Measurements from ENCODE around the gene KMT5B.

Gene KMT5B

DNA sequence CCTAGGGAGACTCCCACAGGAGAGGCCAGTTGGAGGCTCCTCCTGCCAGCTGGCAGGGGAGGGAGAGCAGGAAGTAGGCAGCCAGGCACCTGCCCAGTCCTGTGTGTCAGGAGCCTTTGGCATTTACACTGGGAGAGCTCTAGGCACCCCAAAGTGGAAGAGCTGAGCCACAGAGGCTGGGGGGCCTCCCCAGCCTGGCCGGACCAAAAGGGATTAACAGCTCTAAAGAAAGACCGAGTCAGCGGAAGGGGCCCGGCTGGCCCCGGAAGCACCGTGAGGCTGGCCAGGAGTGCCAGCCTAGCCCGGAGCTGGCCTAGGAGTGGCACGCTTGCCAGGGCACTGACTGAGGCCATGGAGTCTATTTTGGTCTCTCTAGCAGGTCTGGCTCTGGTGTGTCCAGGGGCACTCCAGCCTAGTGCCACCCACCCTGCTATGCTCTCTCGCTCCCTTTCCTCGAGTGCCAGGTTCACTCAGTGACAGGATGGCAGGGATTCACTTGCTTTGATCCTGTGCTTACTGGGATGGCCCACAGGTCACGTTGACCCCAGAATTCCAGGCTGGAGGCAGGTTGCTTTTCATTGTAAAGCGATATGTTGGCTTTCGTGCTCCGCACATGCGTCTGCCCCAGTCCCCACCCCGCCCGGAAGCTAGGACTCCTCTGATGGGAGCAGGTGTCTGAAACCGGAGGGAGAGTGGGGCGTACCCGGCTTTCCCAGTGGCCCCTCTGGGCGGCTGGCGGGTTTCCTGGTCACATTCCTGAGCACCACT is 3.3 kb upstream of the KMT5B start:
- in situ Hi-C loops (cut with MboI; ENCODE audit: low sequenced_read_pairs) = no loop called here

GRCh38 chr11:68215524-68216170 is 2.6 kb upstream of the KMT5B start:
- in situ Hi-C loops (cut with MboI; ENCODE audit: low sequenced_read_pairs) = no loop called here

- in situ Hi-C loops (cut with MboI; ENCODE audit: low sequenced_read_pairs) = no loop called here
These were observed 2.0 kb upstream of the KMT5B start for GRCh38 chr11:68215087-68215445.

DNA sequence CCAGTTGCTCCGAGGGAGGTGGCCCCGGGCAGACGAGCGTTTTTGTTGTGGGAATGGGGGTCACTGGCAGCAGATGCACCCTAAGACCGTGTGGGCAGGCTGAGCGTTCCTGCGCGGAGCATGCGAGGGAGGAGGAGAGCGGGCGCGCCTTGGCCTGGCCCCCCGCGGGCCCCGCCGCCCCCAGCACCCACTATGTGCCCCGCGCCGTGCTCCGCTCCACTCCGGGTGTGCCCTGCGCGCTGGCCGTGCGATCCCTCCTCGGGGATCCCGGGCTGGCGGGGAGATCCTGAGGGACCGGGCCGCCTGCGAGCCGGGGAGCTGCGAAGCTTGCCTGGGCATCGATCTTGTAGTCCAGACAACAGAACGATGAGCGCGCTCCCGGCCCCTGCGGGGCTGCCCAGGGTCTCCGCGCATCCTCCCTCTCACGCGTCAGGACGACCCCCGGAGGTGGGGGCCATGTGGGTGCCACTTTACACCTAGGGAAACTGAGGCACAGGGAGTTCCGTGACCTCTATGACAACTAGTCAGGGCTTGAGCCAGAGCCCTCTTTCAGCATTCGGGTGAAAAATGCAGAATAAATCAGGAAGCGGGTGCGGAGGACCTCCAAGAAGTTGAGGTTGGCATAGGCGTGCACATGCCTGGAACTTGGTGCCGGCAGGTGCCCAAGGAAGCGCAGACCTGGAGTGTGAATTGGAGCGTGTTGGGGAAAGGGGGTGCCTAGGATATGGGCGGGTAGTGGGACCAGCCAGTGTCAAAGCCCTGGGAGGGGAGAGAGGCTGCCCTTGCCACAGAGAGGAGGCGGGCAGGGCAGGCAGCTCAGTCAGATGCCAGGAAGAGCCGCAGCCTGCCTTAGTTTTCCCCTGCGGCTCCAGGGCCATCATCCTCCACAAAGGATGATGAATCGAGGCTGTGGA is 1.3 kb upstream of the KMT5B start:
- in situ Hi-C loops (cut with MboI; ENCODE audit: low sequenced_read_pairs) = no loop called here

GRCh38 chr11:68213555-68214172 is 568 bp upstream of the KMT5B start:
- in situ Hi-C loops (cut with MboI; ENCODE audit: low sequenced_read_pairs) = no loop called here

DNA sequence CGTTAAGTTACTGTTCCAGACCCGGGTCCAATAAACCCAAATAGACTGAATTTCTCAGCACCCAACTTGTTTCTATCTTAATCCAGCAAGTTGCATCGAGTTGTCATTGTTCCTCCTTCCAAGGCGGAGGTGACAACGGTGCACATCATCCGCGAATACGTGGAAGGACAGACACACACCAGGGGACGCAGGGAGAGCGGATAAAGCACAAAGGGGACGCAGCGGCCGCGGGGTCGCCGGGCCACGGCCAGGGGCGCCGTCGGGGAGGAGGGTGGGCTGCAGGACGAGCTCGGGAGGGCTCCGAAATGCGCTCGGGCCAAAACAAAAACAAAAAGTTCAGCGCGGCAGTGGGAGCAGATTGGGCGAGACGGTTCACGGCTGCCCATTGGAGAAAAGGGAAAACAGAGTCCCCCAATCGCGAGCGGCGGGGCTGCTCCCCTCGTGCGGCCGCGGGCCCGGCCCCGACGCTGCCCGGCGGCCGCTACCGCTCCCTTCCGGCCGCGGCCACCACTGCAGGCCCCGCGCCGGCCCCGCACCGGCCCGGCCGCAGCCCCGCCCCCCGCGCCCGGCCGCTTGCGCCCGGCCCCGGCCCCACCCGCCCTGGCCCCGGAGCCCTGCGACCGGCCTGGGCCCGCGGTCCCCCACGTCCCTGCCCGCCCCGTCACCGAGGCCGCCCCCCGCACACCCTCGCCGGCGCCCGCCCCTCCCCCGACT is 518 bp downstream of the KMT5B start:
- in situ Hi-C loops (cut with MboI; ENCODE audit: low sequenced_read_pairs) = no loop called here

DNA sequence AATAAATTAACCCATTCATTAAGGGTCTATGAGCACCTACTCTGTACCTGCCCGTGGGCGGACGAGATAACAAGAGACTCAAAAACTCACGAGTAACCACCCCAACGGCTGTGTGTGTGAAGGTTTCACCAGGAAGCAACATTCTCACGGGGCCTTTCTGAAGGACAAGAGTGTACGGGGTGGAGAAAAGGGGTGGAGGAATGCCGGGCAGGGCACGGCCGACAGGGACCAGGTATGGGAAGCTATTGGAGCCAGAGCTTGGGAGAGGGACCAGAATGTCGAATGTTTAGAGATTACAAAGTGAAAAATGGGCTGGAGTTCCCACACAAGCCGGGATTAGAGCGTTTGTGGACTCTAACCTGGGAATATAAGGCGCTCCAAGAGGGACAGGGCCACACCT is 1.6 kb downstream of the KMT5B start:
- in situ Hi-C loops (cut with MboI; ENCODE audit: low sequenced_read_pairs) = no loop called here

DNA sequence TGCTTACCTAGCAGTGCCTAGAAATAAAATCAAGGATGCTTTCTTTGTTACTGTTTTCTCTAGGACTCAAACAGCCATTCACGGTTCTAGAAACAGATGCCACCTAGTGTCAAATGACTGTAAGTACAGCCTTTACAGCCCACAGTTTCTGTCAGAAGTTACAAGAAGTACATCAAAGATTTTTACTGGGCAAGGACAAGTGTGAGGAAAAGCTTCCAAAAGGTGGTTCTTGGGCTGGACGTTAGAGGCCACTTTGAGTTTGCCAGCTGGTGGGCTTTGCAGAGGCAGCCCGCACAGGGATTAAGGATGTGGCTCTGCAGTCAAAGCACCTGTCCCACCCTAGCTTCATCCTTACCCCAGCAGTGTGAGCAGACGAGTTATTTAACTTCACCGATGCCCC is 6.9 kb downstream of the KMT5B start:
- in situ Hi-C loops (cut with MboI; ENCODE audit: low sequenced_read_pairs) = no loop called here

- in situ Hi-C loops (cut with MboI; ENCODE audit: low sequenced_read_pairs) = no loop called here
These were observed 8.7 kb downstream of the KMT5B start for GRCh38 chr11:68204402-68204801.

DNA sequence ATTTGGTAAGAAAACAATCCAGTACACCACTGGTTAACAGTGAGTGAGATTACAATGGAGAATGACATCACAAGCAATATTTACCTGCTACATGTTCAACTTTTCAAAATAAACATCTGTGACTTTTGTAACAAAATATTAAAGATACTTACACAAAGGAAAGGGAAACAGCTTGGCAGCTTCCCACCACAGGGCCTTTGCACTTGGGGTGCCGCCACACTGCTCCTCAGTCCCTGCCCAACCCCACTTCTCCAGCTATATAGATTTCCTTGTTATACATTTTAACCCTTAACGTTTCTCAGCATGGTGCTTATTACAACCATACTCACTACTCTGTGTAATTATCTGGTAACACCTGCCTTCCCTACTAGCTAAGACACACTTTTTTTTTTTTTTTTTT is 10.9 kb downstream of the KMT5B start:
- in situ Hi-C loops (cut with MboI; ENCODE audit: low sequenced_read_pairs) = no loop called here

- in situ Hi-C loops (cut with MboI; ENCODE audit: low sequenced_read_pairs) = no loop called here
These were observed 11.6 kb downstream of the KMT5B start for GRCh38 chr11:68201492-68201891.

DNA sequence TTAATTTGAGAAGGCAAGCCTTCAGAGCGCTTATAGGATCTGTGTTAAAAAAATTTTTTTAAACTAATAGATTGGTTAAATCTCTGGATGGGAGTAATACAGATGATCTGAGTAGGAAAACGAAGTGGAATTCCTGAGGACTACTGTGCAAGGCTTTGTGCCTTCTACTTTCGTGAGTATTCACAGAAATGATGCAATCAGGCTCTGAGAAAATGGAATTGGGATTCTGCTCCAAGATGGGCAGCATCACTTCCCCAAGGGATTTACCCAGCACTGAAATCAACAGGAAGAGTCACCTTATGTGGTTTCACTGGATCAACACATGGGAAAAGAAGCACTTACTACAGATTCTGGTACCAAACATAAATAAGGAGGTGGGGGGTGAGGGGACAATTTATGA is 12.5 kb downstream of the KMT5B start:
- in situ Hi-C loops (cut with MboI; ENCODE audit: low sequenced_read_pairs) = no loop called here

DNA sequence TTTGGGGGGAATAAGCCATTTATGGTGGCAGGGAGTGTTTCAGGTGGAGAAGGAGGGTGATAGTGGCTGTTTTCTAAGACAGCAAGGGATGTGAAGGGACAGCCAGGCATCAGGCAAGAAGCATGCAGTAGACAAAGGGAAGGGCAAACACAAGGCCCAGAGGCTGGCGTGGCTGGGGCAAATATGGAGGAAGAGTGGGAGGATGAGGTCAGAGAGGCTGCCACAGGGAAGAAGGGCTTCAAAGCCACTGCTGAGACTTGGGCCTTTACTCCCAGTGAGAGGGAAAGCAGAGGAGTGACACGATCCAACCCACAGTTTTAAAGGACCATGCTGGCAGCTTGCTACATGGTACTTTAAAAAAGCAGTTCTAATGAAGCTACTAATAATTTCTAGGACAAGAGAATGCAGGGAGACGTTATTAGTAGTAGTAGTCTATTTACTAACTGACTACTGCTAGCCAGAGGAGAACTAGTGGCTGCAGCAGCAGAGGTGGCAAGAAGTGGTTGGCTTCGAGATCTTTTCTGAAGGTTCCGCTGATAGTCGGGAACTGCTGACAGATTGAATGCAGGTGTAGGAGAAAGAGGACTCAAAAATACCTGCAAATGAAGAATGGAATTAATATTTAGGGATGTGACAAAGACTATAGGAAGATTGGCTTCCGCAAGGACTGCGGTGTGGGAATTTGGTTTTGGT is 13.7 kb downstream of the KMT5B start:
- in situ Hi-C loops (cut with MboI; ENCODE audit: low sequenced_read_pairs) = no loop called here

DNA sequence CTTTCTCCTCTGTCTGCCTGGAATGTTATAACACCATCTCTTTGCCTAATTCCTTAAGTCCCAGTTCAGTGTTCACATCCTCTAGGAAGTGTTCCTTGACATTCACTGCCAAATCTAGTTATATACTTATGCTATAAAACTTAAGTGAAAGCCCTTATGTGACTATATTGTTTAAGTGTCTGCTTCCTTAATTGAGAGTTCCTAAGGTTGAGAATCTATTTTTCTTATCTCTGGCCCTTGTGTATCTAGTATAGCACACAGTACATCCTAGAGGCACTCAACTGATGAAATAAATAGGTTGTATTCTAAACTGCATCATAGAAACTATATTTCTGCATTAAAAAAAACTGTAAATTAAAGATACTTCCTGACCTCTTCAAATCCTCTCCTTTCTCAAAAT is 16.9 kb downstream of the KMT5B start:
- in situ Hi-C loops (cut with MboI; ENCODE audit: low sequenced_read_pairs) = no loop called here

GRCh38 chr11:68194675-68195294 is 18.3 kb downstream of the KMT5B start:
- in situ Hi-C loops (cut with MboI; ENCODE audit: low sequenced_read_pairs) = no loop called here

DNA sequence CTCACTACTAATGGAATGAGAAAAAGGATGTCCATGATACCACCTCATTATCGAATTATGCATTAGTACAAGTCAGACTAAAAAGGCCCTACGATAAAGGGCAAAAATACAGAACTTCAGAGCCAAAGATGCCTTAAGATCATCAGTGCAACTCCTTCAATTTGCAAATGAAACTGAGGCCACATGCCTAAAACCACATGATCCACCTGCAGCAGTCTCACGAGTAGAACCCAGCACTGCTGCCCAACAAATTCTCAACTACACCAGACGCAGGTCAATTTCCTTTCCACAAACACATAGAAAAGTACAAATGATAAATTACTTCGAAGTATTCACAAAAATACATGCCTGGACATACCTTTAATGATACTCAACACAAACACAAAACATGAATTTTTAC is 20.1 kb downstream of the KMT5B start:
- in situ Hi-C loops (cut with MboI; ENCODE audit: low sequenced_read_pairs) = no loop called here

DNA sequence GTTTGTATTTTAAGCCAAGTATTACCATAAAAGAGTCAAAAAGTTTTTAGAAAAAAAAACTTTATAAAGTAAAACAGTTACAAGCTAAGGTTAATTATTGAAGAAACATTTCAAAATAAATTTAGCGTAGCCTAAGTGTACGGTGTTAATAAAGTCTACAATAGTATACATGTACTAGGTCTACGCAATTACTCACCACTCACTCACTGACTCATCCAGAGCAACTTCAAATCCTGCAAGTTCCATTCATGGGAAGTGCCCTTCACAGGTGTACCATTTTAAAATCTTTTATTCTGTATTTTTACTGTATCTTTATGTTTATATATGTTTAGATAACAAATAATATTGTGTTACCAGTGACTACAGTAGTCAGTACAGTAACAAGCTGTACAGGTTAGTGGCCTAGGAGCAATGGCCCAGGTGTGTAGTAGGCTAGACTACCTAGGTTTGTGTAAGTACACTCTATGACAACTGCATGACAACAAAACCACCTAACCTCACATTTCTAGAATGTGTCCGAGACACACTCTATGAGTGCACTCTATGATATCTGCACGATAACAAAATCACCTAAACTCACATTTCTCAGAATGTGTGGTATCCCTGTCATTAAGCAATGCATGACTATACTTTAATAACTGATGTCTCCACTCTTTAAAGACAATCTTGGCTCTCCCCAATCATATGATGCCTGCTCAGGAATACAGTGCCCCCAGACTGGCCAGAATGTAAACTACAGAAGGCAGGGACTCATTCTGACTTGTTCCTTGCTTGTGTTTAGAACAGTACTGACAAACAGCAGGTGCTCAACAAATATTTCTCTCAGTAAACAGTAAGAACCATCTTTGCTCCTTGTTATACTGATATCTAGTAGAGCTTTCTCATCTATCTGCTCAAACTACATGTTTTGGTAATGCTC is 21.2 kb downstream of the KMT5B start:
- in situ Hi-C loops (cut with MboI; ENCODE audit: low sequenced_read_pairs) = no loop called here

DNA sequence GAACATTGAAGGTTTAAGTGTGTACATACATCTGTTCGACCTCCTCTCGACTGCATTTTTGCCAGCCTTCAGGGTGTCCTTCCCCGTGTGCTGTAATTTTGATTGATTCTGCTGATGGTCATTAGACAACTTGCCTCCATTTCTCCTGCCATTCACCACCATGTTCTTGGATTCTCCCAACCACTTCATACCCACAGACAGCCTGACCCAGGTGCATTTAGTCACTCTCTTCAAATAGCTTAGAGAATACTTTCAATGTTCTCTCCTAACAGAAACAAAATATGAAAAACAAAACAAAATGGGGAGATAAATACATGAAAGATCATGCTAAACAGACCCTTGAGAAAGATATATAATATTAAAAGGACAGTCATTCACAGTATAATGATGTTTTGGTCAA is 23.2 kb downstream of the KMT5B start:
- in situ Hi-C loops (cut with MboI; ENCODE audit: low sequenced_read_pairs) = no loop called here

- in situ Hi-C loops (cut with MboI; ENCODE audit: low sequenced_read_pairs) = no loop called here
These were observed 24.0 kb downstream of the KMT5B start for GRCh38 chr11:68189082-68189481.

All from HL-60/S4 treated with retinoic acid at 250 ng/mL for 4 days and 3 days (cell line).